ENCODE results near the gene IL7R. TPM values are rescaled to one million over a fixed set of nuclear protein-coding genes. Genes with fewer than 3 reads are reported as not detected.

The IL7R gene
- total RNA-seq, 1 donor from 2014 or later = 5.6 TPM

- H3K36me3 ChIP-seq (ENCODE audit: insufficient read depth, low read length) = no peaks in the 10 kb centered on the region
- no peak overlapping the region for H3K4me3 ChIP-seq (ENCODE audit: insufficient read depth, low read depth, low read length)
- Mint-ChIP-seq H3K36me3 (ENCODE audit: low read depth, unreplicated experiment) (no peaks in the 10 kb centered on the region), H3K27ac (ENCODE audit: unreplicated experiment) (no peak overlapping the region), H3K27me3 (ENCODE audit: low read depth, unreplicated experiment) (no peaks in the 10 kb centered on the region), H3K4me1 (ENCODE audit: low read depth, unreplicated experiment) (no peaks in the 10 kb centered on the region), H3K4me3 (ENCODE audit: unreplicated experiment) (no peak overlapping the region), H3K9me3 (ENCODE audit: unreplicated experiment) (peaks cover 3% of the 10 kb centered on the region)
- no peaks in the 10 kb centered on the region for H3K4me1 ChIP-seq (ENCODE audit: insufficient read depth, low read length)
- FAIRE-seq = no peak
- H3K27ac ChIP-seq (ENCODE audit: low read depth, low read length) = no peak overlapping the region
- H3K9me3 ChIP-seq (ENCODE audit: insufficient read depth, low read depth, low read length) = no peaks in the 10 kb centered on the region
- no peaks in the 10 kb centered on the region for H4K20me1 ChIP-seq (ENCODE audit: insufficient read depth, low read length)
- no peak overlapping the region for H3K9ac ChIP-seq (ENCODE audit: low read length)
- H3K27me3 ChIP-seq (ENCODE audit: insufficient read depth, low read length) = no peaks in the 10 kb centered on the region
- TF ChIP-seq EZH2 (IDR thresholded peaks at IDR 0.05; ENCODE audit: insufficient read depth, low read length) (no peak), CTCF (IDR thresholded peaks at IDR 0.05; ENCODE audit: insufficient read depth, low read depth, low read length) (no peak)
- no peak overlapping the region for H2AFZ ChIP-seq (ENCODE audit: low read depth, low read length)
- H3K79me2 ChIP-seq (ENCODE audit: insufficient read depth, low read length) = no peaks in the 10 kb centered on the region
- H3K4me2 ChIP-seq (ENCODE audit: low read length) = no peak overlapping the region
- DNase-seq (ENCODE audit: low read depth) = no peak
These were observed 39.7 kb upstream of the IL7R start for GRCh38 chr5:35816881-35817521.

- no peaks in the 10 kb centered on the region for H3K9me3 ChIP-seq (ENCODE audit: insufficient read depth, low read depth, low read length)
- Mint-ChIP-seq H3K4me3 (ENCODE audit: unreplicated experiment) (no peak overlapping the region), H3K9me3 (ENCODE audit: unreplicated experiment) (peaks cover 3% of the 10 kb centered on the region), H3K36me3 (ENCODE audit: low read depth, unreplicated experiment) (no peaks in the 10 kb centered on the region), H3K27ac (ENCODE audit: unreplicated experiment) (no peak overlapping the region), H3K4me1 (ENCODE audit: low read depth, unreplicated experiment) (no peaks in the 10 kb centered on the region), H3K27me3 (ENCODE audit: low read depth, unreplicated experiment) (no peaks in the 10 kb centered on the region)
- H3K79me2 ChIP-seq (ENCODE audit: insufficient read depth, low read length) = no peaks in the 10 kb centered on the region
- no peaks in the 10 kb centered on the region for H3K27me3 ChIP-seq (ENCODE audit: insufficient read depth, low read length)
- H3K4me1 ChIP-seq (ENCODE audit: insufficient read depth, low read length) = no peaks in the 10 kb centered on the region
- no peak overlapping the region for H3K4me2 ChIP-seq (ENCODE audit: low read length)
- no peaks in the 10 kb centered on the region for H4K20me1 ChIP-seq (ENCODE audit: insufficient read depth, low read length)
- no peak for TF ChIP-seq EZH2 (IDR thresholded peaks at IDR 0.05; ENCODE audit: insufficient read depth, low read length)
- FAIRE-seq (no peak), DNase-seq (ENCODE audit: low read depth) (no peak)
- no peak overlapping the region for H2AFZ ChIP-seq (ENCODE audit: low read depth, low read length)
- no peaks in the 10 kb centered on the region for H3K36me3 ChIP-seq (ENCODE audit: insufficient read depth, low read length)
- H3K9ac ChIP-seq (ENCODE audit: low read length) = no peak overlapping the region
- no peak overlapping the region for H3K4me3 ChIP-seq (ENCODE audit: insufficient read depth, low read depth, low read length)
- H3K27ac ChIP-seq (ENCODE audit: low read depth, low read length) = no peak overlapping the region
These were observed 37.7 kb upstream of the IL7R start for GRCh38 chr5:35819026-35819425.

GRCh38 chr5:35819668-35820067, 37.0 kb upstream of the IL7R start:
- Histone ChIP-seq H3K36me3 (ENCODE audit: insufficient read depth, low read length) (no peaks in the 10 kb centered on the region), H3K79me2 (ENCODE audit: insufficient read depth, low read length) (no peaks in the 10 kb centered on the region), H3K4me3 (ENCODE audit: insufficient read depth, low read depth, low read length) (no peak overlapping the region), H3K4me1 (ENCODE audit: insufficient read depth, low read length) (no peaks in the 10 kb centered on the region), H2AFZ (ENCODE audit: low read depth, low read length) (no peak overlapping the region), H3K9ac (ENCODE audit: low read length) (no peak overlapping the region), H3K27me3 (ENCODE audit: insufficient read depth, low read length) (no peaks in the 10 kb centered on the region), H3K27ac (ENCODE audit: low read depth, low read length) (no peak overlapping the region), H3K4me2 (ENCODE audit: low read length) (no peak overlapping the region), H3K9me3 (ENCODE audit: insufficient read depth, low read depth, low read length) (no peaks in the 10 kb centered on the region), H4K20me1 (ENCODE audit: insufficient read depth, low read length) (no peaks in the 10 kb centered on the region)
- no peak for DNase-seq (ENCODE audit: low read depth)
- H3K27ac Mint-ChIP-seq (ENCODE audit: unreplicated experiment) = no peak overlapping the region
- H3K27me3 Mint-ChIP-seq (ENCODE audit: low read depth, unreplicated experiment) = no peaks in the 10 kb centered on the region
- H3K4me3 Mint-ChIP-seq (ENCODE audit: unreplicated experiment) = no peak overlapping the region
- TF ChIP-seq EZH2 (IDR thresholded peaks at IDR 0.05; ENCODE audit: insufficient read depth, low read length) (no peak), CTCF (IDR thresholded peaks at IDR 0.05; ENCODE audit: insufficient read depth, low read depth, low read length) (no peak)
- no peaks in the 10 kb centered on the region for H3K36me3 Mint-ChIP-seq (ENCODE audit: low read depth, unreplicated experiment)
- no peak for FAIRE-seq
- H3K4me1 Mint-ChIP-seq (ENCODE audit: low read depth, unreplicated experiment) = no peaks in the 10 kb centered on the region
- peaks cover 3% of the 10 kb centered on the region for H3K9me3 Mint-ChIP-seq (ENCODE audit: unreplicated experiment)
